Upper lobe of left lung (tissue), 6 donors: ENCODE data around the gene SMYD3. TPM values are rescaled to one million over a fixed set of nuclear protein-coding genes. Genes with fewer than 3 reads are reported as not detected.

Experiments used
- ATAC-seq, 2 donors: fragments of 200-7000 bp; cut with Tn5 transposase; one replicate each; pipeline ENCODE4 v1.9.1; 2022; ENCODE audit warnings: mild to moderate bottlenecking in 2 of 2, moderate library complexity in 2 of 2; ENCODE audit not compliant: low FRiP score in 2 of 2
- DNase-seq, 2 donors: peaks; one replicate each; pipeline ENCODE4 v3.0.0-alpha.2; 2019 to 2020
- H3K27ac ChIP-seq, 4 donors: fragments of 200-600 bp; sonication (generic); one replicate each; pipeline ENCODE4 v1.5.1; 2016 to 2019
- H3K27me3 ChIP-seq, 4 donors: fragments of 200-600 bp; sonication (generic); one replicate each; pipeline ENCODE4 v1.5.1; 2017 to 2019
- H3K36me3 ChIP-seq, 4 donors: fragments of 200-600 bp; sonication (generic); one replicate each; pipeline ENCODE4 v1.5.1; 2016 to 2019
- H3K4me1 ChIP-seq, 4 donors: fragments of 200-600 bp; sonication (generic); one replicate each; pipeline ENCODE4 v1.5.1; 2018 to 2019
- H3K4me3 ChIP-seq, 4 donors: fragments of 200-600 bp; sonication (generic); one replicate each; pipeline ENCODE4 v1.5.1; 2017 to 2019; ENCODE audit warnings: mild to moderate bottlenecking in 2 of 4, moderate library complexity in 1 of 4
- H3K9me3 ChIP-seq, 4 donors: fragments of 200-600 bp; sonication (generic); one replicate each; pipeline ENCODE4 v1.5.1; 2018 to 2019
- CTCF ChIP-seq, 6 experiments: fragments of 450-650 bp in 4 of 6; fragments of 200-600 bp in 2 of 6; sonication (generic) in 2 of 6; IDR thresholded peaks; one replicate each; pipeline ENCODE4 v1.5.1; 2016 to 2019; ENCODE audit warnings: antibody characterized with exemption in 6 of 6
- EP300 ChIP-seq, 4 donors: sonication (generic); formaldehyde crosslinking; IDR thresholded peaks; one replicate each; pipeline ENCODE4 v1.5.1; 2017; ENCODE audit warnings: antibody characterized with exemption in 4 of 4, control low read depth in 2 of 4
- POLR2A ChIP-seq, 4 donors: fragments of 450-650 bp; IDR thresholded peaks; one replicate each; pipeline ENCODE4 v1.5.1; 2016 to 2017; ENCODE audit warnings: antibody characterized with exemption in 4 of 4, mild to moderate bottlenecking in 2 of 4
- POLR2AphosphoS5 ChIP-seq, 2 donors: sonication (generic); formaldehyde crosslinking; IDR thresholded peaks; one replicate each; pipeline ENCODE4 v1.5.1; 2017; ENCODE audit warnings: antibody characterized with exemption in 2 of 2
- WGBS, 2 donors: methylation state at CpG; one replicate each; pipeline ENCODE4 v1.1.5; 2017 to 2018; 5-methylcytosine and 5-hydroxymethylcytosine counted together
- total RNA-seq, 6 donors: library from RNA; depleted of rRNA in 4 of 6; stranded (reverse); fragments of >200 nt in 4 of 6; gene quantifications; one replicate each; pipeline versions ENCODE4 v1.1.0 to v1.2.1, GENCODE V29; 2016 to 2021
- donor health status: DM: no; HTN: no; CAD: no; lungs with moderate emphysema.
- donor health status: DM: no; HTN: yes; CAD: no; lungs with severe emphysema.

Gene SMYD3
- total RNA-seq, 6 donors from 2014 or later: 22.7 to 109 (median 34.0) TPM

DNA sequence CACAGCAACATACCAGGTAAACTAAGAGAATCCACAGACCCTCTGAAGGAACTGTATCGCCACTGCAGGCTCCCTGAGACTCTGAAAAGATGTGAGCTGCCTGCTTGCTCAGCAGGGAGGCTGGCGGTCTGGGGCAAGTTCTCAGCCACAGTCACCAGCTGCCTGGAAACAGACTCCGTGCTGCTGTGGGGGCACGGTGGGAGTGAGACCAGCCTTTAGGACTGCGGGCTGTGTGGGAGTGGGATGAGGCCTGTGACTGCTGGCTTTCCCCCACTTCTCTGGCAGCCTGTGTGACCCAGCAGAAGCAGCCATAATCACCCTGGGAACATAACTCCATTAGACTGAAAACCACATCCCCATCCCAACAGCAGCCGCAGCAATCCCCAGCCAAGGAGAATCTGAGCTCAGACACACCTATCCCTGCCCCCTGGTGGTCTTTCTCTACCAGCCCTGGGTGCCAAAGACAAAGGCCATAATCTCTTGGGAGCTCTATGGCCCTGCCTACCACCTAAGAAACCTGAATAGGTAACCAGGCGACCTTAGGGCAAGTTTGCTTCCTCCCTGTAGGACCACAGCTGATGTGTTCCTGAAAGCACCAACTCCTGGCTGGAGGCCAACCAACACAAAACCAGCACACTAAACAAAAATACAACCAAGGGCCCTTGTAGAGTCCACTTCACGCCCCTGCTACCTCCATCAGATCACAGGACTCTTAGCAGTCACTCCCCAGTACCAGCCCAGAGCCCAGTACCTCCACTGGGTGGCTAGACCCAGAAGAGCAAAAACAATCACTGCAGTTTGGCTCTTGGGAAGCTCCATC lies 151.5 kb downstream of the SMYD3 start:
- H3K4me1 ChIP-seq: no peaks in the 10 kb centered on the region
- H3K9me3 ChIP-seq: peaks cover 0 to 3% (median 0%) of the 10 kb centered on the region in 4 donors
- TF ChIP-seq POLR2AphosphoS5 (IDR thresholded peaks at IDR 0.05): no peak
- TF ChIP-seq CTCF (IDR thresholded peaks at IDR 0.05): no peak
- TF ChIP-seq EP300 (IDR thresholded peaks at IDR 0.05): no peak
- no peak overlapping the region for H3K27ac ChIP-seq
- H3K4me3 ChIP-seq: no peak overlapping the region
- ATAC-seq: no peak
- 96 to 97% methylated on average over 8 of the region's 8 CpGs for WGBS, 2 donors
- DNase-seq: peak in 1 of 2 donors; percentile 6
- no peaks in the 10 kb centered on the region for H3K27me3 ChIP-seq
- no peaks in the 10 kb centered on the region for H3K36me3 ChIP-seq

GRCh38 chr1:246351721-246352120 lies 155.4 kb downstream of the SMYD3 start:
- Histone ChIP-seq H3K27me3 (no peaks in the 10 kb centered on the region), H3K36me3 (no peaks in the 10 kb centered on the region), H3K4me3 (no peak overlapping the region), H3K9me3 (no peaks in the 10 kb centered on the region), H3K27ac (no peak overlapping the region), H3K4me1 (no peaks in the 10 kb centered on the region)
- no peak for DNase-seq
- ATAC-seq: no peak
- TF ChIP-seq POLR2A (IDR thresholded peaks at IDR 0.05) (no peak), POLR2AphosphoS5 (IDR thresholded peaks at IDR 0.05) (no peak), EP300 (IDR thresholded peaks at IDR 0.05) (no peak), CTCF (IDR thresholded peaks at IDR 0.05) (no peak)
- WGBS, 2 donors: 71 to 90% methylated on average over 4 to 5 of the region's 5 CpGs

GRCh38 chr1:246350745-246351144 lies 156.3 kb downstream of the SMYD3 start:
- 71 to 86% methylated on average over 6 of the region's 6 CpGs for WGBS, 2 donors
- Histone ChIP-seq H3K27ac (no peak overlapping the region), H3K27me3 (no peaks in the 10 kb centered on the region), H3K4me1 (no peaks in the 10 kb centered on the region), H3K4me3 (no peak overlapping the region), H3K36me3 (no peaks in the 10 kb centered on the region), H3K9me3 (no peaks in the 10 kb centered on the region)
- DNase-seq (no peak), ATAC-seq (no peak)
- no peak for TF ChIP-seq EP300 (IDR thresholded peaks at IDR 0.05)
- TF ChIP-seq POLR2AphosphoS5 (IDR thresholded peaks at IDR 0.05): no peak

DNA sequence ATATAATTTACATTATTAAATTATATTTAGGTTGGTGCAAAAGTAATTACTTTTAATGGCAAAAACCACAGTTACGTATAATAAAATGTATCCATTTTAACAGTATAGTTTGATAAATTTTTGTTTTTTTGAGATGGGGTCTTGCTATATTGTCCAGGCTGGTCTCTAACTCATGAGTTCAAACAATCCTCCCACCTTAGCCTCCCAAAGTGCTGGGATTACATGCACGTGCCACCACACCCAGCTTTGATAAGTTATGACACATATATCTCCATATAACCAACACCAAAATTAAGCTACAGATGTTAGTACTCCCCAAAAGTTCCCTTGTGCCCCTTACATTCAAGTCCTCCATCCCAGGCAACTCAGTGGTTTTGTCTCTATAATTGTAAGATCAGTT lies 163.1 kb downstream of the SMYD3 start:
- Histone ChIP-seq H3K9me3 (no peaks in the 10 kb centered on the region), H3K27ac (no peak overlapping the region), H3K4me1 (no peaks in the 10 kb centered on the region), H3K36me3 (no peaks in the 10 kb centered on the region), H3K4me3 (no peak overlapping the region), H3K27me3 (no peaks in the 10 kb centered on the region)
- 98% methylated on average over 2 of the region's 2 CpGs for WGBS, 2 donors
- no peak for TF ChIP-seq EP300 (IDR thresholded peaks at IDR 0.05)
- DNase-seq (no peak), ATAC-seq (no peak)

DNA sequence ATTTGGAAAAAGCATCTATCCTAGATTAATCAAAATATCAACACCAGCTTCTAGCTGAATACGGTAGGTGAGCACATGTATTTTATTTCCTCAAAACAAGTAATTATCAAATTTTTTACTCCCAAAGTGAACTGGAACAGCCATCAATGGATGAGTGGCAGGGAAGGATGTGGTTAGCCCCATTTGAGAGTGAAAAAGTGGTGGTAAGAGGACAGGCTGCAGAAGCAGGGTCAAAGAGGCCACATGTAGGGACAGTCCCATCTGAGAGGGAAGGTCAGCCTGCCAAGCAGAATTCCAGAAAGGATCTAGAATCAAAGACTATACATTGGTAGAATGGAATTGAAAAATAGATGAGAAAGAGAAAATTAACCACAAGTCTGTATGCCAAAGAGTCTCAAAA lies 163.8 kb downstream of the SMYD3 start:
- Histone ChIP-seq H3K27ac (no peak overlapping the region), H3K4me3 (no peak overlapping the region), H3K27me3 (no peaks in the 10 kb centered on the region), H3K36me3 (no peaks in the 10 kb centered on the region), H3K9me3 (no peaks in the 10 kb centered on the region), H3K4me1 (no peaks in the 10 kb centered on the region)
- WGBS, 2 donors: 88 to 94% methylated on average over 1 of the region's 1 CpG
- TF ChIP-seq POLR2A (IDR thresholded peaks at IDR 0.05) (no peak), EP300 (IDR thresholded peaks at IDR 0.05) (no peak), CTCF (IDR thresholded peaks at IDR 0.05) (no peak)
- DNase-seq (no peak), ATAC-seq (no peak)

- 85% methylated on average over 4 of the region's 4 CpGs for WGBS, 2 donors
- no peak overlapping the region for H3K27ac ChIP-seq
- H3K27me3 ChIP-seq: no peaks in the 10 kb centered on the region
- H3K36me3 ChIP-seq: no peaks in the 10 kb centered on the region
- no peak for DNase-seq
- H3K9me3 ChIP-seq: no peaks in the 10 kb centered on the region
- no peak for ATAC-seq
- H3K4me1 ChIP-seq: no peaks in the 10 kb centered on the region
- TF ChIP-seq POLR2A (IDR thresholded peaks at IDR 0.05): no peak
- no peak for TF ChIP-seq POLR2AphosphoS5 (IDR thresholded peaks at IDR 0.05)
- no peak for TF ChIP-seq EP300 (IDR thresholded peaks at IDR 0.05)
- TF ChIP-seq CTCF (IDR thresholded peaks at IDR 0.05): no peak
- no peak overlapping the region for H3K4me3 ChIP-seq
Observed at GRCh38 chr1:246338546-246338945, 168.5 kb downstream of the SMYD3 start.
